Muscle layer of colon (tissue), 2 donors: ENCODE data around the gene SYF2.

ENCODE experiments used
- H3K27ac ChIP-seq: one replicate; pipeline ENCODE4 v1.7.0; 2013; ENCODE audit warnings: low read depth, mild to moderate bottlenecking, low read length, moderate library complexity
- H3K27me3 ChIP-seq, 2 donors: one replicate each; pipeline ENCODE4 v1.7.0; 2013; ENCODE audit warnings: low read length in 2 of 2, mild to moderate bottlenecking in 2 of 2; ENCODE audit not compliant: insufficient read depth in 2 of 2, control insufficient read depth in 1 of 2
- H3K36me3 ChIP-seq: one replicate; pipeline ENCODE4 v1.7.0; 2013; ENCODE audit warnings: mild to moderate bottlenecking, low read length; ENCODE audit not compliant: insufficient read depth
- H3K4me1 ChIP-seq: one replicate; pipeline ENCODE4 v1.7.0; 2013; ENCODE audit warnings: mild to moderate bottlenecking, low read length; ENCODE audit not compliant: insufficient read depth
- H3K4me3 ChIP-seq, 2 donors: one replicate each; pipeline ENCODE4 v1.7.0; 2013; ENCODE audit warnings: low read length in 2 of 2, low read depth in 1 of 2, mild to moderate bottlenecking in 1 of 2, moderate library complexity in 1 of 2
- H3K9ac ChIP-seq: one replicate; pipeline ENCODE4 v1.7.0; 2013; ENCODE audit warnings: low read length
- H3K9me3 ChIP-seq: one replicate; pipeline ENCODE4 v1.7.0; 2013; ENCODE audit warnings: mild to moderate bottlenecking, low read length
- donor health status: abdominal sarcoma.
- donor health status: Adenocarcinoma of cecum.

Gene SYF2

GRCh38 chr1:25174363-25174729, 58.0 kb downstream of the SYF2 start:
- Histone ChIP-seq H3K36me3 (no peaks in the 10 kb centered on the region), H3K9me3 (no peaks in the 10 kb centered on the region), H3K27ac (no peak overlapping the region), H3K4me1 (no peaks in the 10 kb centered on the region), H3K4me3 (no peak overlapping the region), H3K27me3 (no peaks in the 10 kb centered on the region), H3K9ac (no peak overlapping the region)

DNA sequence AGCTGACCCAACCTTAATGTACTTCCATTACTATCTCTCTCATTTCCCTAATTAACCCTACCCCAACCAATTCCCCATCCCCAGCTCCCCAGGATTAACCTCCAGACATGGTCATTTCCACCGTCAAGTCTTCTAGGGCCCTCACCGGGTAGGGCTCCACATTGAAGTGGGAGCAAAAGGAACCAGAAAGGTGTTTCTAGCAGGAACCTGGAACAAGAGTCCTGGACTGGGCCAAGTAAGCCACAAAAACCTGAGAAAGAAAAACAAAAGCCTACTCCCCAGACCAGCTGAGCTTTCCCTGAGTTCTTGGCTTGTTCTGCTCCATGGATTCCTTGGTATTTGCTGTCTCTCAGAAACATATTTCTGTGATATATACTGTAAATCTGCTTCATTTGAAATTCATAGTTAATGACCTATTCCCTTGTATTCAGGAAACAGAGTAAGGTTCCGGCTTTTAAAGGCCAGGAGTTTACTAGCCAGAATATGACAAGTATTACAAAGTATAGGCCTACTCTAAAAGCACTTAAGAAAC, 58.4 kb downstream of the SYF2 start:
- H3K9me3 ChIP-seq: no peaks in the 10 kb centered on the region
- no peak overlapping the region for H3K4me3 ChIP-seq
- no peaks in the 10 kb centered on the region for H3K27me3 ChIP-seq
- H3K4me1 ChIP-seq: no peaks in the 10 kb centered on the region
- H3K9ac ChIP-seq: no peak overlapping the region
- H3K27ac ChIP-seq: no peak overlapping the region
- H3K36me3 ChIP-seq: no peaks in the 10 kb centered on the region
